CD4-positive, alpha-beta T cell (primary cell): ENCODE data around the gene GNAS-AS1. TPM values are rescaled to one million over a fixed set of nuclear protein-coding genes. Genes with fewer than 3 reads are reported as not detected.

ENCODE experiments used
- ATAC-seq: fragments of 200-7000 bp; cut with Tn5 transposase; one replicate; pipeline ENCODE4 v1.10.0; 2022; ENCODE audit warnings: mild to moderate bottlenecking; ENCODE audit not compliant: poor library complexity
- CTCF ChIA-PET: fragments of 350-600 bp; sonication (Branson Sonifier 250); formaldehyde crosslinking; loops from one replicate; lab custom pipeline; 2021; ENCODE audit warnings: antibody characterized with exemption, inconsistent platforms; lab: Charles Lee
- POLR2A ChIA-PET: fragments of 350-600 bp; sonication (Branson Sonifier 250); formaldehyde crosslinking; loops from one replicate; lab custom pipeline; 2021; ENCODE audit warnings: antibody characterized with exemption, inconsistent platforms; lab: Charles Lee
- DNase-seq, 14 experiments: peaks; one replicate each; pipeline ENCODE4 v3.0.0-alpha.2; 2013 to 2020; ENCODE audit warnings: mixed read lengths in 2 of 14
- H3K27ac ChIP-seq, 2 donors: one replicate each; pipeline versions ENCODE4 v1.5.1 to v1.7.0; 2013; ENCODE audit warnings: low read length in 2 of 2, low read depth in 1 of 2, mild to moderate bottlenecking in 1 of 2
- H3K27me3 ChIP-seq, 2 experiments: 1 replicate in 1 of 2; 2 replicates in 1 of 2; pipeline versions ENCODE4 v1.6.1 to v1.7.0; 2013; ENCODE audit warnings: low read length in 2 of 2, control low read depth in 1 of 2, mild to moderate bottlenecking in 1 of 2, moderate library complexity in 1 of 2; ENCODE audit not compliant: insufficient read depth in 2 of 2, control insufficient read depth in 1 of 2
- H3K36me3 ChIP-seq: one replicate; pipeline ENCODE4 v1.6.1; 2013; ENCODE audit warnings: low read length, control low read depth; ENCODE audit not compliant: insufficient read depth
- H3K4me1 ChIP-seq: one replicate; pipeline ENCODE4 v1.6.1; 2013; ENCODE audit warnings: low read length, control low read depth; ENCODE audit not compliant: insufficient read depth
- H3K4me3 ChIP-seq: one replicate; pipeline ENCODE4 v1.5.1; 2013; ENCODE audit warnings: mild to moderate bottlenecking, low read length, moderate library complexity
- H3K9me3 ChIP-seq, 2 experiments: 1 replicate in 1 of 2; 2 replicates in 1 of 2; pipeline versions ENCODE4 v1.6.1 to v1.7.0; 2013; ENCODE audit warnings: low read length in 2 of 2, mild to moderate bottlenecking in 2 of 2, control low read depth in 1 of 2, moderate library complexity in 1 of 2; ENCODE audit not compliant: control insufficient read depth in 1 of 2, insufficient read depth in 1 of 2
- H3K27ac Mint-ChIP-seq: one replicate; pipeline ENCODE4 v1.8.0; 2020; ENCODE audit warnings: mixed read lengths
- H3K27me3 Mint-ChIP-seq: one replicate; pipeline ENCODE4 v1.8.0; 2021; ENCODE audit warnings: mixed read lengths
- H3K36me3 Mint-ChIP-seq: one replicate; pipeline ENCODE4 v1.8.0; 2021; ENCODE audit warnings: low read depth, mixed read lengths
- H3K4me1 Mint-ChIP-seq: one replicate; pipeline ENCODE4 v1.8.0; 2021; ENCODE audit warnings: low read depth, mixed read lengths
- H3K4me3 Mint-ChIP-seq: one replicate; pipeline ENCODE4 v1.8.0; 2020; ENCODE audit warnings: mild to moderate bottlenecking, mixed read lengths
- H3K9me3 Mint-ChIP-seq: one replicate; pipeline ENCODE4 v1.8.0; 2020; ENCODE audit warnings: mixed read lengths
- CTCF ChIP-seq: fragments of 200-600 bp; IDR thresholded peaks from one replicate; pipeline ENCODE4 v1.8.0; 2022; ENCODE audit warnings: antibody characterized with exemption, mild to moderate bottlenecking
- intact Hi-C, 2 experiments: fragments of 100-400 bp; cut with DNase I in 1 of 2; cut with micrococcal nuclease in 1 of 2; formaldehyde crosslinking; loops; one replicate each; pipeline versions ENCODE4 v1.15.1 to v1.9.0; 2023 to 2025; cut with DNase I, micrococcal nuclease
- total RNA-seq, 174 experiments: library from RNA in 2 of 174; stranded (reverse) in 2 of 174; gene quantifications; one replicate each; pipeline ENCODE4 v1.2.3 and lab custom pipeline; 2021 to 2026

GNAS-AS1 gene
- total RNA-seq, 2 experiments from 2014 or later: not detected

GRCh38 chr20:58898629-58899408 lies 48.1 kb upstream of the GNAS-AS1 start:
- no peaks in the 10 kb centered on the region for H3K27me3 ChIP-seq
- Mint-ChIP-seq H3K9me3 (no peaks in the 10 kb centered on the region), H3K36me3 (peaks cover 100% of the 10 kb centered on the region), H3K27ac (peak overlapping the region; percentile 43), H3K27me3 (no peaks in the 10 kb centered on the region), H3K4me1 (peaks cover 95% of the 10 kb centered on the region), H3K4me3 (peak overlapping the region; percentile 61)
- H3K27ac ChIP-seq: no peak overlapping the region
- ATAC-seq (no peak), DNase-seq (no peak)
- ChIA-PET POLR2A (interaction anchor here (1.5 kb wide), 1 partner anchor 10 kb away, joined by 5 read pairs; no protein-coding TSS in a partner anchor), CTCF (interaction anchor here (1.0 kb wide), 1 partner anchor 9 kb away, joined by 4 read pairs; no protein-coding TSS in a partner anchor)
- no peak for TF ChIP-seq CTCF
- peaks cover 26% of the 10 kb centered on the region for H3K4me1 ChIP-seq
- intact Hi-C loops: loop anchor here in 1 of 2 experiments (10.0 kb wide), 1 partner anchor 594 kb away; the partner anchor contains the start of gene RAB22A
- no peaks in the 10 kb centered on the region for H3K9me3 ChIP-seq
- no peak overlapping the region for H3K4me3 ChIP-seq
- H3K36me3 ChIP-seq: peaks cover 51% of the 10 kb centered on the region

- Mint-ChIP-seq H3K27ac (peak overlapping the region; percentile 99), H3K4me3 (peak overlapping the region; percentile 68), H3K36me3 (peaks cover 97% of the 10 kb centered on the region), H3K9me3 (no peaks in the 10 kb centered on the region), H3K27me3 (no peaks in the 10 kb centered on the region), H3K4me1 (peaks cover 95% of the 10 kb centered on the region)
- H3K4me1 ChIP-seq: peaks cover 28% of the 10 kb centered on the region
- intact Hi-C loops: loop anchor here in 1 of 2 experiments (10.0 kb wide), 1 partner anchor 593 kb away; the partner anchor contains the start of gene RAB22A
- TF ChIP-seq CTCF: no peak
- no peaks in the 10 kb centered on the region for H3K9me3 ChIP-seq
- DNase-seq: no peak
- ATAC-seq: no peak
- H3K4me3 ChIP-seq: no peak overlapping the region
- H3K27ac ChIP-seq: no peak overlapping the region
- no peaks in the 10 kb centered on the region for H3K27me3 ChIP-seq
- peaks cover 40% of the 10 kb centered on the region for H3K36me3 ChIP-seq
- ChIA-PET POLR2A (interaction anchor here (0.7 to 1.2 kb wide), 5 partner anchors 9 to 325 kb away, joined by 3 to 4 read pairs (median 3); no protein-coding TSS in a partner anchor), CTCF (interaction anchor here (1.0 kb wide), 2 partner anchors 9 to 10 kb away, joined by 3 to 4 read pairs; no protein-coding TSS in a partner anchor)
Measured at GRCh38 chr20:58897488-58897887, 46.8 kb upstream of the GNAS-AS1 start.

GRCh38 chr20:58896820-58897219 lies 46.1 kb upstream of the GNAS-AS1 start:
- no peak for ATAC-seq
- no peak for TF ChIP-seq CTCF
- Histone ChIP-seq H3K9me3 (no peaks in the 10 kb centered on the region), H3K4me3 (no peak overlapping the region), H3K36me3 (peaks cover 34% of the 10 kb centered on the region), H3K27ac (no peak overlapping the region), H3K4me1 (peaks cover 25% of the 10 kb centered on the region), H3K27me3 (no peaks in the 10 kb centered on the region)
- no peaks in the 10 kb centered on the region for H3K27me3 Mint-ChIP-seq
- no peak for DNase-seq
- H3K36me3 Mint-ChIP-seq: peaks cover 97% of the 10 kb centered on the region
- intact Hi-C loops: loop anchor here in 1 of 2 experiments (10.0 kb wide), 1 partner anchor 592 kb away; the partner anchor contains the start of gene RAB22A
- CTCF ChIA-PET: no interaction called here
- H3K4me3 Mint-ChIP-seq: peak overlapping the region; percentile 68
- POLR2A ChIA-PET: interaction anchor here (0.7 to 1.0 kb wide), 4 partner anchors 8 to 136 kb away, joined by 3 read pairs; no protein-coding TSS in a partner anchor
- peaks cover 94% of the 10 kb centered on the region for H3K4me1 Mint-ChIP-seq
- peak overlapping the region; percentile 99 for H3K27ac Mint-ChIP-seq
- no peaks in the 10 kb centered on the region for H3K9me3 Mint-ChIP-seq
